Naive thymus-derived CD4-positive, alpha-beta T cell (primary cell): Measurements from ENCODE around the gene PAX8. TPM values are rescaled to one million over a fixed set of nuclear protein-coding genes. Genes with fewer than 3 reads are reported as not detected.

Source experiments
- ATAC-seq: fragments of 150-1000 bp; cut with Tn5 transposase; 2 replicates; pipeline ENCODE4 v1.10.0; 2021; ENCODE audit warnings: mild to moderate bottlenecking, moderate library complexity
- CTCF ChIA-PET: fragments of 350-600 bp; sonication (Branson Sonifier 250); formaldehyde crosslinking; loops from one replicate; lab custom pipeline; 2021; ENCODE audit warnings: antibody characterized with exemption; lab: Charles Lee
- POLR2A ChIA-PET: fragments of 350-600 bp; sonication (Branson Sonifier 250); formaldehyde crosslinking; loops from one replicate; lab custom pipeline; 2021; ENCODE audit warnings: antibody characterized with exemption, inconsistent platforms; lab: Charles Lee
- DNase-seq, 9 donors: peaks; one replicate each; pipeline versions ENCODE4 v3.0.0 to v3.0.0-alpha.2; 2020 to 2022; ENCODE audit warnings: mixed read lengths in 1 of 9
- H3K27ac ChIP-seq: one replicate; pipeline ENCODE4 v1.7.0; 2013; ENCODE audit warnings: mild to moderate bottlenecking, low read depth, low read length, moderate library complexity
- H3K27me3 ChIP-seq, 2 donors: one replicate each; pipeline ENCODE4 v1.7.0; 2013; ENCODE audit warnings: low read length in 2 of 2, mild to moderate bottlenecking in 2 of 2, moderate library complexity in 2 of 2; ENCODE audit not compliant: control insufficient read depth in 2 of 2, insufficient read depth in 2 of 2
- H3K36me3 ChIP-seq, 3 experiments: 1 replicate in 2 of 3; 2 replicates in 1 of 3; pipeline ENCODE4 v1.7.0; 2013; ENCODE audit warnings: low read length in 3 of 3, mild to moderate bottlenecking in 3 of 3, moderate library complexity in 1 of 3; ENCODE audit not compliant: insufficient read depth in 3 of 3, control insufficient read depth in 2 of 3
- H3K4me1 ChIP-seq, 2 donors: one replicate each; pipeline ENCODE4 v1.7.0; 2013; ENCODE audit warnings: low read length in 2 of 2, mild to moderate bottlenecking in 2 of 2, moderate library complexity in 1 of 2; ENCODE audit not compliant: control insufficient read depth in 2 of 2, insufficient read depth in 2 of 2
- H3K4me3 ChIP-seq: 2 replicates; pipeline ENCODE4 v1.7.0; 2013; ENCODE audit warnings: mild to moderate bottlenecking, low read length
- H3K9me3 ChIP-seq, 3 experiments: 1 replicate in 2 of 3; 2 replicates in 1 of 3; pipeline ENCODE4 v1.7.0; 2013; ENCODE audit warnings: low read length in 3 of 3; ENCODE audit not compliant: control insufficient read depth in 2 of 3
- H3K27ac Mint-ChIP-seq, 9 donors: one replicate each; pipeline ENCODE4 v1.8.0; 2020 to 2022; ENCODE audit warnings: mixed read lengths in 9 of 9, mild to moderate bottlenecking in 8 of 9, moderate library complexity in 5 of 9, inconsistent platforms in 2 of 9
- H3K27me3 Mint-ChIP-seq, 5 donors: one replicate each; pipeline ENCODE4 v1.8.0; 2021 to 2022; ENCODE audit warnings: mixed read lengths in 5 of 5, mild to moderate bottlenecking in 1 of 5
- H3K36me3 Mint-ChIP-seq, 5 donors: one replicate each; pipeline ENCODE4 v1.8.0; 2020 to 2022; ENCODE audit warnings: mixed read lengths in 5 of 5, mild to moderate bottlenecking in 3 of 5, inconsistent platforms in 1 of 5
- H3K4me1 Mint-ChIP-seq, 7 donors: one replicate each; pipeline ENCODE4 v1.8.0; 2020 to 2022; ENCODE audit warnings: mixed read lengths in 7 of 7, mild to moderate bottlenecking in 3 of 7, inconsistent platforms in 1 of 7
- H3K4me3 Mint-ChIP-seq, 10 donors: one replicate each; pipeline ENCODE4 v1.8.0; 2020 to 2022; ENCODE audit warnings: mild to moderate bottlenecking in 10 of 10, mixed read lengths in 10 of 10, moderate library complexity in 6 of 10, inconsistent platforms in 2 of 10
- H3K9me3 Mint-ChIP-seq, 11 donors: one replicate each; pipeline ENCODE4 v1.8.0; 2020 to 2022; ENCODE audit warnings: mixed read lengths in 11 of 11, mild to moderate bottlenecking in 4 of 11, inconsistent platforms in 1 of 11, moderate library complexity in 1 of 11
- intact Hi-C, 2 donors: fragments of 100-400 bp; cut with micrococcal nuclease; formaldehyde crosslinking; loops; one replicate each; pipeline ENCODE4 v1.15.1; 2023
- polyA plus RNA-seq, 2 donors: library from polyadenylated mRNA; unstranded; fragments of 300-500 nt; fragmentation: Illumina TruSeq; gene quantifications; one replicate each; pipeline ENCODE4 v1.2.3, GENCODE V29; 2021
- total RNA-seq, 6 experiments: library from RNA in 5 of 6; stranded (reverse) in 5 of 6; gene quantifications; 1 replicate in 5 of 6; 2 replicates in 1 of 6; pipeline ENCODE4 v1.2.3 and lab custom pipeline; 2021 to 2026

The PAX8 gene
- total and polyA plus RNA-seq, 7 experiments from 2014 or later: 0.09 to 1.5 (median 1.2) TPM

- Mint-ChIP-seq H3K36me3 (peaks cover 7 to 70% (median 18%) of the 10 kb centered on the region in 5 donors), H3K27me3 (peaks cover 0 to 5% (median 0%) of the 10 kb centered on the region in 5 donors), H3K27ac (peak overlapping the region; percentile 89 to 98 (median 93)), H3K4me3 (peak overlapping the region; percentile 87 to 99 (median 94)), H3K9me3 (peaks cover 0 to 5% (median 0%) of the 10 kb centered on the region in 11 donors), H3K4me1 (peaks cover 68 to 86% (median 82%) of the 10 kb centered on the region in 7 donors)
- Histone ChIP-seq H3K9me3 (no peaks in the 10 kb centered on the region), H3K27ac (peak overlapping the region; percentile 92), H3K4me1 (peaks cover 73 to 79% of the 10 kb centered on the region in 2 donors), H3K36me3 (peaks cover 0 to 6% (median 4%) of the 10 kb centered on the region in 3 experiments), H3K4me3 (peak overlapping the region; percentile 80), H3K27me3 (no peaks in the 10 kb centered on the region)
- CTCF ChIA-PET: interaction anchor here (0.6 to 7.9 kb wide), 6 partner anchors 18 to 196 kb away, joined by 3 to 80 read pairs (median 24); no protein-coding TSS in a partner anchor
- POLR2A ChIA-PET: interaction anchor here (0.7 to 12.9 kb wide), 12 partner anchors 7 to 149 kb away, joined by 3 to 172 read pairs (median 10); no protein-coding TSS in a partner anchor
- ATAC-seq: no peak
- intact Hi-C loops: loop anchor here (1.0 to 10.0 kb wide), 6 partner anchors 9 to 1121 kb away; partner anchors contain the start of genes CKAP2L (in 1 of the 2), SLC20A1 (in 1 of the 2) and TMEM87B (in 1 of the 2)
- peak in 1 of 9 donors; percentile 17 for DNase-seq
These were observed 102.7 kb downstream of the PAX8 start for GRCh38 chr2:113175736-113176695.

DNA sequence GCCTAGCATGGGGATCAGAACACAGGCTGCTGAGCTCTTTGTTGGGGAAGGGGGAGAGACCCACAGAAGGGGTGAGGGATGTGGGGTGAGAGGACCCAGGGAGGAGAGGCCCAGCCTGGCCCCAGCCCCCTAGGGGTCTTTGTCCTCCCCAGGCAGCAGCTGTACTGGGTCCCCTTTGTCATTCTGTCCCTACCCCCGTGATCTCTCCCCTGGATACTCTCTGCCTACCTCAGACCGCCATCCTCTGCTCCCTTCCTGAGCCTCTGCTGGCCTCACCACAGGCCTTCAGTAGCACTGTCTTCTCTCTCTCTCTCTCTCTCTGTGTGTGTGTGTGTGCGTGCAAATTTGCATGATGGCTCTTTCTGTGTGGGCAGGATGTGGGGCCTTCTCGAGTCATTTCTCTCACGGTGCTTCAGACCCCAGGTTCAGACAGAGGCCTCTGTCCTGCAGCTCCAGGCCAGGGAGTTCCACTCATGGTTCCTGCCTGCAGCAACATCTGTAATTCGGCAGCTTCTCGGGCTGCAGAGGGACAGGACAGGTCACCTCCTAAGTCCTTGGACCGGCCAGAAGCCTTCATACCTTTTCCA lies 103.6 kb downstream of the PAX8 start:
- Histone ChIP-seq H3K27ac (peak overlapping the region; percentile 92), H3K4me1 (peaks cover 70 to 71% of the 10 kb centered on the region in 2 donors), H3K36me3 (peaks cover 0 to 6% (median 4%) of the 10 kb centered on the region in 3 experiments), H3K4me3 (peak overlapping the region; percentile 80), H3K27me3 (no peaks in the 10 kb centered on the region), H3K9me3 (no peaks in the 10 kb centered on the region)
- peaks cover 0 to 5% (median 0%) of the 10 kb centered on the region in 11 donors for H3K9me3 Mint-ChIP-seq
- peaks cover 0 to 5% (median 0%) of the 10 kb centered on the region in 5 donors for H3K27me3 Mint-ChIP-seq
- peak; percentile 71 for ATAC-seq
- CTCF ChIA-PET: interaction anchor here (0.8 to 7.9 kb wide), 7 partner anchors 18 to 215 kb away, joined by 3 to 80 read pairs (median 19); no protein-coding TSS in a partner anchor
- peak overlapping the region; percentile 89 to 98 (median 93) for H3K27ac Mint-ChIP-seq
- peak in 8 of 9 donors; percentile 67 to 81 (median 74) for DNase-seq
- POLR2A ChIA-PET: interaction anchor here (0.7 to 12.9 kb wide), 18 partner anchors 8 to 190 kb away, joined by 3 to 172 read pairs (median 6); no protein-coding TSS in a partner anchor
- peaks cover 60 to 84% (median 74%) of the 10 kb centered on the region in 7 donors for H3K4me1 Mint-ChIP-seq
- H3K4me3 Mint-ChIP-seq: peak overlapping the region; percentile 87 to 99 (median 94)
- H3K36me3 Mint-ChIP-seq: peaks cover 7 to 63% (median 18%) of the 10 kb centered on the region in 5 donors
- intact Hi-C loops: loop anchor here (1.0 to 10.0 kb wide), 5 partner anchors 8 to 1120 kb away; partner anchors contain the start of genes CKAP2L (in 1 of the 2), SLC20A1 (in 1 of the 2) and TMEM87B (in 1 of the 2)

DNA sequence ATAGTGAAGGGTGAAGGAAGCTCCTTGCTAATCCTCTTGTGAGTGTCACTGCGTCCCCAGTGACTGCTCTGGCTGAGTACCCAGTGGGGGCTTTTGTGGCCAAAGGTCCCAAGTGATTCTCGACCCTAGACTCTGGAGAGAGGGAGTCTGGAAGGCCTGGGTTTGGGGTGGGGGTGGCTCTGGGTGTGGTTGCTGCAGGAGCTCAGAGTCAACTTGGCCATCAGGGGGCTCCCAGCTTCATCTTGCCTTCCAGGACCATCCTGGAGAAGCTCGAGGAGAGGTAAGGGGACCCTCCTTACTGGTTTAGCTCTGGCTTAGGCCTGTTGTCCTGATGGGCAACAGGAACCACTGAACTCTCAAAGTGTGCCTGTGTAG lies 104.4 kb downstream of the PAX8 start:
- peak overlapping the region; percentile 89 to 98 (median 93) for H3K27ac Mint-ChIP-seq
- Histone ChIP-seq H3K4me1 (peaks cover 68 to 69% of the 10 kb centered on the region in 2 donors), H3K9me3 (no peaks in the 10 kb centered on the region), H3K4me3 (peak overlapping the region; percentile 80), H3K27ac (peak overlapping the region; percentile 92), H3K27me3 (no peaks in the 10 kb centered on the region), H3K36me3 (peaks cover 0 to 6% (median 4%) of the 10 kb centered on the region in 3 experiments)
- peaks cover 7 to 64% (median 18%) of the 10 kb centered on the region in 5 donors for H3K36me3 Mint-ChIP-seq
- POLR2A ChIA-PET: interaction anchor here (0.7 to 12.9 kb wide), 17 partner anchors 9 to 190 kb away, joined by 3 to 172 read pairs (median 5); no protein-coding TSS in a partner anchor
- peaks cover 0 to 5% (median 0%) of the 10 kb centered on the region in 5 donors for H3K27me3 Mint-ChIP-seq
- CTCF ChIA-PET: interaction anchor here (0.5 to 7.9 kb wide), 12 partner anchors 10 to 216 kb away, joined by 3 to 80 read pairs (median 5); no protein-coding TSS in a partner anchor
- peak overlapping the region; percentile 87 to 99 (median 94) for H3K4me3 Mint-ChIP-seq
- H3K4me1 Mint-ChIP-seq: peaks cover 58 to 84% (median 73%) of the 10 kb centered on the region in 7 donors
- DNase-seq (peak in 1 of 9 donors; percentile 20), ATAC-seq (no peak)
- H3K9me3 Mint-ChIP-seq: peaks cover 0 to 5% (median 0%) of the 10 kb centered on the region in 11 donors
- intact Hi-C loops: loop anchor here (10.0 kb wide), 4 partner anchors 410 to 1120 kb away; partner anchors contain the start of genes CKAP2L (in 1 of the 2), SLC20A1 (in 1 of the 2) and TMEM87B (in 1 of the 2)

GRCh38 chr2:113173542-113174375 lies 105.0 kb downstream of the PAX8 start, which contains the start of gene PSD4:
Gene PSD4 (plus strand): TSS chr2:113173971. CDS start chr2:113182457, 8,486 bp downstream.
- H3K27ac ChIP-seq: peak within 1 kb of the TSS; percentile 92
- Mint-ChIP-seq H3K36me3 (peaks cover 7 to 61% (median 18%) of the 10 kb centered on the region in 5 donors), H3K4me3 (peak within 1 kb of the TSS; percentile 87 to 99 (median 94)), H3K27me3 (peaks cover 0 to 5% (median 0%) of the 10 kb centered on the region in 5 donors), H3K4me1 (peaks cover 58 to 84% (median 72%) of the 10 kb centered on the region in 7 donors), H3K27ac (peak within 1 kb of the TSS; percentile 89 to 98 (median 93)), H3K9me3 (peaks cover 0 to 5% (median 0%) of the 10 kb centered on the region in 11 donors)
- peak within 1 kb of the TSS; percentile 80 for H3K4me3 ChIP-seq
- H3K9me3 ChIP-seq: no peaks in the 10 kb centered on the region
- POLR2A ChIA-PET: interaction anchor here (0.7 to 12.9 kb wide), 16 partner anchors 9 to 189 kb away, joined by 3 to 172 read pairs (median 6); no protein-coding TSS in a partner anchor
- peak; percentile 61 to 92 (median 90) for DNase-seq
- peaks cover 0 to 6% (median 4%) of the 10 kb centered on the region in 3 experiments for H3K36me3 ChIP-seq
- intact Hi-C loops: loop anchor here (1.0 to 10.0 kb wide), 10 partner anchors 8 to 1119 kb away; partner anchors contain the start of genes CKAP2L (in 1 of the 2), SLC20A1 (in 1 of the 2) and TMEM87B (in 1 of the 2)
- CTCF ChIA-PET: interaction anchor here (0.5 to 7.9 kb wide), 12 partner anchors 8 to 216 kb away, joined by 3 to 80 read pairs (median 5); no protein-coding TSS in a partner anchor
- ATAC-seq: peak; percentile 88
- no peaks in the 10 kb centered on the region for H3K27me3 ChIP-seq
- H3K4me1 ChIP-seq: peaks cover 67 to 68% of the 10 kb centered on the region in 2 donors
